Vagina (tissue), 2 donors: ENCODE results near the gene CRIP3.

ENCODE experiments used
- CTCF ChIP-seq, 3 experiments: fragments of 450-650 bp in 2 of 3; fragments of 200-600 bp in 1 of 3; sonication (generic) in 1 of 3; IDR thresholded peaks; one replicate each; pipeline ENCODE4 v1.5.1; 2017 to 2019; ENCODE audit warnings: antibody characterized with exemption in 3 of 3, mild to moderate bottlenecking in 2 of 3, moderate library complexity in 2 of 3
- POLR2AphosphoS5 ChIP-seq, 2 donors: sonication (generic); formaldehyde crosslinking; IDR thresholded peaks; one replicate each; pipeline ENCODE4 v1.9.0; 2017; ENCODE audit warnings: antibody characterized with exemption in 2 of 2, mild to moderate bottlenecking in 2 of 2, low read depth in 1 of 2; ENCODE audit not compliant: insufficient read depth in 1 of 2

GRCh38 chr6:43308990-43309477 lies 408 bp upstream of the CRIP3 start:
- TF ChIP-seq CTCF (IDR thresholded peaks at IDR 0.05) (no peak), POLR2AphosphoS5 (IDR thresholded peaks at IDR 0.05; ENCODE audit: insufficient read depth in 1 of 2, low read depth in 1 of 2) (no peak)
